ENCODE data around the gene FNIP1. TPM values are rescaled to one million over a fixed set of nuclear protein-coding genes. Genes with fewer than 3 reads are reported as not detected.

Gene FNIP1
- total RNA-seq, 1 experiment from 2014 or later, result 16.4 TPM

DNA sequence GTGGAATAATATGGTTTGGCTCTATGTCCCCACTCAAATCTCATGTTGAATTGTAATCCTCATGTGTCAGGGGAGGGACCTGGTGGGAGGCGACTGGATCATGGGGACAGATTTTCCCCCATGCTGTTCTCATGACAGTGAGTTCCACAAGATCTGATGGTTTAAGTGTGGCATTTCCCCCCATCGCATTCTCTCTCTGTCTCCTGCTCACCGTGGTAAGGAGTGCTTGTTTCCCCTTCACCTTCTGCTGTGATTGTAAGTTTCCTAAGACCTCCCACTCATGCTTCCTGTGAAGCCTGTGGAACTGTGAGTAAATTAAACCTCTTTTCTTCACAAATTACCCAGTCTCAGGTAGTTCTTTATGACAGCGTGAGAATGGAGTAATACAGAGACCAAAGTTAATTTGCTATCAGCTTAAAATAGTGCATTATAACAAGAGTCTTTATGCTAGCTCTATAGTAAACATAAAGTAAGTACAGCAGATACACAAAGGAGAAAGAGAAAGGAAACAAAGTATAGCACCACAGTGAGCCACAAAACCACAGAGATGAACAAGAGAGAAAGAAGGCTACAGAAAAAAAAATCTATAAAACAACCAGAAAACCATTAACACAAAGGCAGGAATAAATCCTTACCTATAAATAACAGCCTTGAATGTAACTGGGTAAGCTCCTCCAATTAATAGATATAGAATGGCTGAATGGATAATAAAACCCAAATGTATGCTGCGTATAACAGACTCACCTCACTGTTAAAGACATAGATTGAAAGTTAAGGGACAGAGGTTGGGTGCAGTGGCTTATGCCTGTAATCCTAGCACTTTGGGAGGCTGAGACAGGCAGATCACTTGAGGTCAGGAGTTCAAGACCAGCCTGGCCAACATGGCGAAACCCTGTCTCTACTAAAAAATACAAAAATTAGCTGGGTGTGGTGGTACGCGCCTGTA lies 201.5 kb downstream of the FNIP1 start:
- RAD21 ChIA-PET (ENCODE audit: low non-redundant PET in 1 of 2, low total read pairs in 2 of 2, uncharacterized antibody in 2 of 2, unreplicated experiment in 2 of 2), result no interaction called here
- no peak for ATAC-seq

More for the DNA sequence above, 201.5 kb downstream of the FNIP1 start:
- ChIA-PET POLR2A (no interaction called here), CTCF (no interaction called here)
- no peak overlapping the region for H3K4me2 ChIP-seq (ENCODE audit: low read length)
- no peaks in the 10 kb centered on the region for H3K36me3 ChIP-seq (ENCODE audit: control insufficient read depth in 1 of 2, insufficient read depth in 2 of 2, low read length in 2 of 2)
- intact Hi-C loops (cut with micrococcal nuclease), result no loop called here
- no peaks in the 10 kb centered on the region for H3K9me3 ChIP-seq (ENCODE audit: control insufficient read depth in 1 of 2, insufficient read depth in 1 of 2, low read depth in 1 of 2, low read length in 2 of 2)
- DNase-seq (ENCODE audit: low read depth, low spot score), result no peak
- H3K4me3 ChIP-seq (replicated peaks in 1 of 2; ENCODE audit: low read depth in 1 of 2, low read length in 2 of 2), result no peak overlapping the region
- BruUV-seq (replicated peaks), result no TSS peak
- H3K79me2 ChIP-seq (ENCODE audit: insufficient read depth, low read length), result peaks cover 87% of the 10 kb centered on the region
- no peaks in the 10 kb centered on the region for H3K27me3 ChIP-seq (ENCODE audit: insufficient read depth, low read length)
- TF ChIP-seq EZH2phosphoT487 (IDR thresholded peaks at IDR 0.05; ENCODE audit: borderline replicate concordance) (no peak), EGR1 (IDR thresholded peaks at IDR 0.05; ENCODE audit: low read depth) (no peak), SP1 (IDR thresholded peaks at IDR 0.05; ENCODE audit: low read depth) (no peak), FOSL1 (IDR thresholded peaks at IDR 0.05; ENCODE audit: low read depth) (no peak), POLR2AphosphoS5 (IDR thresholded peaks at IDR 0.05; ENCODE audit: low read depth, low read length) (no peak), CBX3 (IDR thresholded peaks at IDR 0.05; ENCODE audit: low read depth) (no peak), CEBPB (IDR thresholded peaks at IDR 0.05; ENCODE audit: low read depth) (no peak), POLR2A (IDR thresholded peaks at IDR 0.05; ENCODE audit: borderline replicate concordance, extremely low read depth, insufficient read depth, insufficient read length) (no peak), YY1 (IDR thresholded peaks at IDR 0.05; ENCODE audit: extremely low read depth, insufficient replicate concordance, low read depth, low read length) (no peak), ZFX (IDR thresholded peaks at IDR 0.05) (no peak)
- TF ChIP-seq, protein P1, sequence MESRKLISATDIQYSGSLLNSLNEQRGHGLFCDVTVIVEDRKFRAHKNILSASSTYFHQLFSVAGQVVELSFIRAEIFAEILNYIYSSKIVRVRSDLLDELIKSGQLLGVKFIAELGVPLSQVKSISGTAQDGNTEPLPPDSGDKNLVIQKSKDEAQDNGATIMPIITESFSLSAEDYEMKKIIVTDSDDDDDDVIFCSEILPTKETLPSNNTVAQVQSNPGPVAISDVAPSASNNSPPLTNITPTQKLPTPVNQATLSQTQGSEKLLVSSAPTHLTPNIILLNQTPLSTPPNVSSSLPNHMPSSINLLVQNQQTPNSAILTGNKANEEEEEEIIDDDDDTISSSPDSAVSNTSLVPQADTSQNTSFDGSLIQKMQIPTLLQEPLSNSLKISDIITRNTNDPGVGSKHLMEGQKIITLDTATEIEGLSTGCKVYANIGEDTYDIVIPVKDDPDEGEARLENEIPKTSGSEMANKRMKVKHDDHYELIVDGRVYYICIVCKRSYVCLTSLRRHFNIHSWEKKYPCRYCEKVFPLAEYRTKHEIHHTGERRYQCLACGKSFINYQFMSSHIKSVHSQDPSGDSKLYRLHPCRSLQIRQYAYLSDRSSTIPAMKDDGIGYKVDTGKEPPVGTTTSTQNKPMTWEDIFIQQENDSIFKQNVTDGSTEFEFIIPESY (IDR thresholded peaks at IDR 0.05; ENCODE audit: extremely low read depth, insufficient replicate concordance, low read length), result no peak
- TF ChIP-seq, protein P2, sequence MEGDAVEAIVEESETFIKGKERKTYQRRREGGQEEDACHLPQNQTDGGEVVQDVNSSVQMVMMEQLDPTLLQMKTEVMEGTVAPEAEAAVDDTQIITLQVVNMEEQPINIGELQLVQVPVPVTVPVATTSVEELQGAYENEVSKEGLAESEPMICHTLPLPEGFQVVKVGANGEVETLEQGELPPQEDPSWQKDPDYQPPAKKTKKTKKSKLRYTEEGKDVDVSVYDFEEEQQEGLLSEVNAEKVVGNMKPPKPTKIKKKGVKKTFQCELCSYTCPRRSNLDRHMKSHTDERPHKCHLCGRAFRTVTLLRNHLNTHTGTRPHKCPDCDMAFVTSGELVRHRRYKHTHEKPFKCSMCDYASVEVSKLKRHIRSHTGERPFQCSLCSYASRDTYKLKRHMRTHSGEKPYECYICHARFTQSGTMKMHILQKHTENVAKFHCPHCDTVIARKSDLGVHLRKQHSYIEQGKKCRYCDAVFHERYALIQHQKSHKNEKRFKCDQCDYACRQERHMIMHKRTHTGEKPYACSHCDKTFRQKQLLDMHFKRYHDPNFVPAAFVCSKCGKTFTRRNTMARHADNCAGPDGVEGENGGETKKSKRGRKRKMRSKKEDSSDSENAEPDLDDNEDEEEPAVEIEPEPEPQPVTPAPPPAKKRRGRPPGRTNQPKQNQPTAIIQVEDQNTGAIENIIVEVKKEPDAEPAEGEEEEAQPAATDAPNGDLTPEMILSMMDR (IDR thresholded peaks at IDR 0.05 in 2 of 3, conservative IDR thresholded peaks at IDR 0.05 in 1 of 3; ENCODE audit: borderline replicate concordance in 1 of 3, insufficient read depth in 1 of 3, low read depth in 2 of 3, low read length in 2 of 3), result no peak
- H3K9me2 ChIP-seq (ENCODE audit: insufficient read depth), result no peaks in the 10 kb centered on the region
- H3K27ac ChIP-seq (ENCODE audit: low read depth, low read length), result no peak overlapping the region
- H2AFZ ChIP-seq (ENCODE audit: low read depth, low read length, poor library complexity, severe bottlenecking), result no peak overlapping the region
- H3K4me1 ChIP-seq (ENCODE audit: control insufficient read depth in 1 of 2, insufficient read depth in 2 of 2, low read length in 2 of 2), result no peaks in the 10 kb centered on the region
- H3K9ac ChIP-seq (ENCODE audit: low read length), result no peak overlapping the region
- H4K20me1 ChIP-seq (ENCODE audit: insufficient read depth), result peaks cover 4% of the 10 kb centered on the region

All from HCT116 (cell line).